ENCODE data around the gene MRPL42. TPM values are rescaled to one million over a fixed set of nuclear protein-coding genes. Genes with fewer than 3 reads are reported as not detected.
"Not testable (repeated sequence)": the region's sequence is repeated elsewhere in the genome, so short reads cannot be mapped to it uniquely, and the experiment has no call there.

MRPL42 gene
- total and polyA plus RNA-seq, 2 donors: 30.6 to 83.2 TPM

DNA sequence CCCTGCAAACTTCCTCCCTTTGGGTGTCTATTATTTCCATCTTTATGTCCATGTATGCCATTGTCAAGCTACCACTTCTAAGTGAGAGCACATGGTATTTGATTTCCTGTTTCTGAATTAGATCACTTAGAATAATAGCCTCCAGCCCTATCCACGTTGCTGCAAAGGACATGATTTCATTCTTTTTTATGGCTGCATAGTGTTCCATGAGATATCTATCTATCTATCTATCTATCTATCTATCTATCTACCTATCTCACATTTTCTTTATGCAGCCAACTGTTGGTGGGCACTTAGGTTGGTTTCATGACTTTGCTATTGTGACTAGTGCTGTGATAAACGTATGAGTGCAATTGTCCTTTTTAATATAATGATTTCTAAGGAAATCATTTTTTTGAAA lies 11.2 kb upstream of the MRPL42 start:
- no peak overlapping the region for H3K27ac ChIP-seq (ENCODE audit: low read depth)
- H3K4me1 ChIP-seq (ENCODE audit: insufficient read depth): no peaks in the 10 kb centered on the region
- DNase-seq (ENCODE audit: extremely low spot score): no peak
- WGBS: 79% methylated on average over 2 of the region's 2 CpGs
- no peak overlapping the region for H3K4me3 ChIP-seq (ENCODE audit: low read depth, low read length)
- H3K36me3 ChIP-seq (ENCODE audit: insufficient read depth): no peaks in the 10 kb centered on the region

DNA sequence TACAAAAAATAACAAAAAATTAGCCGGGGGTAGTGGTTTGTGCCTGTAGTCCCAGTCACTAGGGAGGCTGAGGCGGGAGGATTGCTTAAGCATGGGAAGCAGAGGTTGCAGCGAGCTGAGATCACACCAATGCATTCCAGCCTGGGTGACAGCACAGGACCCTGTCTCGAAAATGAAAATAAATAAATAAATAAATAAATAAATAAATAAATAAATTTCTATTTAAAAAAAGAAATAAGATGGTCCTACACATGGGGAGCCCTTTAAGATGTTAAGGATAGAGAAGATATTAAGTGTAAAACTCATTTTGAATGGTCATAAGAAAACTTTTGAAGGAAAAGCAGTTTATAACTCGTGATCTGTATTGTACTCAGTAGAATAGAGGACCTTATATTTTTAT lies 8.2 kb upstream of the MRPL42 start:
- Histone ChIP-seq H3K4me3 (ENCODE audit: low read depth, low read length) (no peak overlapping the region), H3K4me1 (ENCODE audit: insufficient read depth) (no peaks in the 10 kb centered on the region), H3K36me3 (ENCODE audit: insufficient read depth) (no peaks in the 10 kb centered on the region), H3K27ac (ENCODE audit: low read depth) (no peak overlapping the region)
- DNase-seq (ENCODE audit: extremely low spot score): no peak
- 91% methylated on average over 5 of the region's 5 CpGs for WGBS

DNA sequence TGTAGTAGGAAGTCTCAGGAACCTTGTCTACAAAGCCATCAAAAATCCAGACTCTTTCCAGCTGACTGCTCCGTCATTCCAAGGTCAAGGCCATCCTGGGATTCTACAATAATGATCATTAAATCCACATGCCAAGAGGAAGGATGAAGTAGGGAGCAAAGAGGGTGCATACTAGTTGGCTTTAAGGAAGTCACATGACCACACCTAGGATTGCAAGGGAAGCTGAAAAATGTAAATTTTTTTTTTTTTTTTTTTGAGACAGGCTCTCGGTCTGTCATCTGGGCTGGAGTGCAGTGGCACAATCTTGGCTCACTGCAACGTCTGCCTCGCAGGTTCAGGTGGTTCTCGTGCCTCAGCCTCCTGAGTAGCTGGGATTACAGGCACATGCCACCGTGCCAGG lies 7.3 kb upstream of the MRPL42 start:
- H3K27ac ChIP-seq (ENCODE audit: low read depth): no peak overlapping the region
- WGBS: 77% methylated on average over 6 of the region's 6 CpGs
- no peaks in the 10 kb centered on the region for H3K4me1 ChIP-seq (ENCODE audit: insufficient read depth)
- no peak for DNase-seq (ENCODE audit: extremely low spot score)
- H3K4me3 ChIP-seq (ENCODE audit: low read depth, low read length): no peak overlapping the region
- no peaks in the 10 kb centered on the region for H3K36me3 ChIP-seq (ENCODE audit: insufficient read depth)

DNA sequence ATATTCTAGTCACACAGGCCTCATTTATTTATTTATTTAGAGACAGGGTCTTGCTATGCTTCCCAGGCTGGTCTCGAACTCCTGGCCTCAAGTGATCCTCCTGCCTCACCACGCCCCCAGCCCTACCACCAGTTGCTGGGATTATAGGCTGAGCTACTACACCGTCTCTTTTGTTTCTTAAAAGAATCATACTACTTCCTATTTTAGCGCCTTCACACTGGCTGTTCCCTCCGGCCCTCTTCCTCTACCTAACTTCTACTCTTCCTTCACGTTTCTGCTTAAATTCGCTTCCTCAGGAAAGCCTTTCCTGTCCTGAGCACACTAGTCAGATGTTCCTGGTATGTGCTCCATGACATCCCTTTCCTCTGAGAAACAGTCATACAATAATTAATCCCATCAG lies 6.4 kb upstream of the MRPL42 start:
- WGBS: 74% methylated on average over 7 of the region's 7 CpGs
- no peaks in the 10 kb centered on the region for H3K36me3 ChIP-seq (ENCODE audit: insufficient read depth)
- H3K4me3 ChIP-seq (ENCODE audit: low read depth, low read length): no peak overlapping the region
- no peak for DNase-seq (ENCODE audit: extremely low spot score)
- H3K27ac ChIP-seq (ENCODE audit: low read depth): no peak overlapping the region
- no peaks in the 10 kb centered on the region for H3K4me1 ChIP-seq (ENCODE audit: insufficient read depth)

DNA sequence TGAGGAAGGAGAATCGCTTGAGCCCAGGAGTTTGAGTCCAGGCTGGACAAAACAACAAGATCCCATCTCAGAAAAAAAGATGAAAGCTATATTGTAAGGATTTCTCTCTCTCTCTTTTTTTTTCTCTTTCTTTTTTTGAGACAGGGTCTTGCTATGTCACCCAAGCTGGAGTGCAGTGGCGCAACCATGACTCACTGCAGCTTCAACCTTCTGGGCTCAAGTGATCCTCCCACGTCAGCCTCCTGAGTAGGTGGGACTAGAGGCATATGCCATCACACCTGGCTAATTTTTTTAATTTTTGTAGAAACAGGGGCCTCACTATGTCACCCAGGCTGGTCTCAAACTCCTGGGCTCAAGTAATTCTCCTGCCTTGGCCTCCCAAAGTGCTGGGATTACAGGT lies 5.8 kb upstream of the MRPL42 start:
- Histone ChIP-seq H3K4me1 (ENCODE audit: insufficient read depth) (no peaks in the 10 kb centered on the region), H3K4me3 (ENCODE audit: low read depth, low read length) (no peak overlapping the region), H3K36me3 (ENCODE audit: insufficient read depth) (no peaks in the 10 kb centered on the region), H3K27ac (ENCODE audit: low read depth) (no peak overlapping the region)
- 93% methylated on average over 3 of the region's 3 CpGs for WGBS
- DNase-seq (ENCODE audit: extremely low spot score): no peak

DNA sequence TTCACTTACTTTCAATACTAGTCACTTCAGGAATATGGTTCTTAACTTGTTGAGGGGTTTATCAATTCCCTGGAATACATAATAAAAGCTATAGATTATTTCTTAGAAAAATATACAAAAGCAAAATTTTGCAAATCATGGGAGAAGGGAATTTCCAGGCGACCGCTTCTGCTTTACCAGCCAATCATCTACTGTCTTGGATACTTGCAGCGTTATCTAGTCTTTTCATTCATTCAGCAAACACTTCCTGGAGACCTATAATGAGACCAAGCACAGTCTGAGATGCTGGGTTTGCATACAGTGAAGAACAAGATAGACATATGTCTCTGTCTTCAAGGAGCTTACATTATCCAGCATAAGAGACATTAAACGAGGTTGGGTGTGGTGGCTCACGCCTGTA lies 1.5 kb upstream of the MRPL42 start:
- no peaks in the 10 kb centered on the region for H3K4me1 ChIP-seq (ENCODE audit: insufficient read depth)
- no peak overlapping the region for H3K4me3 ChIP-seq (ENCODE audit: low read depth, low read length)
- H3K36me3 ChIP-seq (ENCODE audit: insufficient read depth): no peaks in the 10 kb centered on the region
- WGBS: 95% methylated on average over 5 of the region's 5 CpGs
- no peak overlapping the region for H3K27ac ChIP-seq (ENCODE audit: low read depth)
- DNase-seq (ENCODE audit: extremely low spot score): no peak

DNA sequence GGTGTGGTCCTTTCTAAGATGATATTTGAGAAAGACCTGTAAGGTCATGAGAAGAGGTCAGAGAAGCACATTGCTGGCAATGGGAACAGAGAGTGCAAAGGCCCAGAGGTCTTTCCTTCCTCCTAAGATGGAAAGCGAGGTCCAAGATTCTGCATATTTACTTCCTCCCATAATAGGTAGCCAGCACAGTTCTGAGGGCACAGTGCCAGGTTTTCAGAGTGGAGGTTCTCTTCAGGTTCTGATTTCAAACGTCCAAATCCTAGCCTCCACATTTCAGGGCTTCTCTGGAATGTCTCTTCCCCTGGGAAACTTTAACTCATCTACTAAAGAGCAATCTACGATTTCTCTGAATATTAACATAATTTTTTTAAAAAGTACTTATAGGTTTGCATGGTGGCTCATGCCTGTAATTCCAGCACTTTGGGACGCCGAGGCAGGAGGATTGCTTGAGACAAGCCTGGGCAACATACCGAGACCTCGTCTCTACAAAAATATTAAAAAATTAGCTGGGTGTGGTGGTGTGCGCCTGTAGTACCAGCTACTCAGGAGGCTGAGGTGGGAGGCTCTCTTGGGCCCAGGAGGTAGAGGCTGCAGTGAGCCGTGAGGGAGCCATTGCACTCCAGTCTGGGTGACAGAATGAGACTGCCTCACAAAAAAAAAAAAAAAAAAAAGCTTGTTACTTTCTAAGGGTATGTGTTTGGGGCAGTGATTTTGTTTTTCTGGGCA lies 526 bp upstream of the MRPL42 start:
- Histone ChIP-seq H3K36me3 (ENCODE audit: insufficient read depth) (no peaks in the 10 kb centered on the region), H3K27ac (ENCODE audit: low read depth) (no peak overlapping the region), H3K4me1 (ENCODE audit: insufficient read depth) (no peaks in the 10 kb centered on the region), H3K4me3 (ENCODE audit: low read depth, low read length) (no peak overlapping the region)
- WGBS: 93% methylated on average over 9 of the region's 9 CpGs
- no peak for DNase-seq (ENCODE audit: extremely low spot score)

DNA sequence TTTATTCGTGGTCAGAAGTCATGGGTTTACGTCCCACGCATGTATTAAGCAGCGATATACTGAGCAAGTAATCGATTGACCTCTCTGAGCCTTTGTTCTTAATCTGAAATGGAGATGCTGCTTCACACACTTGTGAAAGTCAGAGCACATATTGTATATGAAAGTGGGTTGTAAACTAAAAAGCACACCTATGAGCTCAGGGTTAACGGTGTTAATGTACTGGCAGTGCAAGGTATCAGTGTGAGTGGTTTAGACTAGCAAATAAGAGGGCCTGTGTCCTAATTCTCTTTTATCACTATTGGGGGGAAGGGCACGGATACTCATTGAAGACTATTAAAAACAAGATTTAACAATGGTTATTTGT lies 676 bp downstream of the MRPL42 start:
- H3K36me3 ChIP-seq (ENCODE audit: insufficient read depth): no peaks in the 10 kb centered on the region
- H3K4me3 ChIP-seq (ENCODE audit: low read depth, low read length): peak overlapping the region; percentile 58
- H3K27ac ChIP-seq (ENCODE audit: low read depth): no peak overlapping the region
- DNase-seq (ENCODE audit: extremely low spot score): no peak
- H3K4me1 ChIP-seq (ENCODE audit: insufficient read depth): no peaks in the 10 kb centered on the region
- 5% methylated on average over 7 of the region's 7 CpGs for WGBS

DNA sequence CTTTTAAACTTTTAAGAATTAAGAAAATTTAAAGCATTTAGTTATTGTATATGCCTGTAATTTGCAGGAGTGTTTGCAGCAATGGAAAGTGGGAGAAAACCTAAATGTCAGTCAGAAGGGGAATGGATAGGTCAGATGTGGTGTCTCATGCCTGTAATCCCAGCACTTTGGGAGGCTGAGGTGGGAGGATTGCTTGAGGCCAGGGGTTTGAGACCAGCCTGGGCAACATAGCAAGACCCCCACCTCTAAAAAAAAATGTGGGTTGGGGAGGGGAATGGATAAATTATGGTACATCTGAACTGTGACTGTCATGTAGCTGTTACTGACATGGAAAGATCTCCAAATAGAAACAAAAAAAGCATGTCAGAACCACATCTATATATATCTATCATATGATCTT lies 2.1 kb downstream of the MRPL42 start:
- Histone ChIP-seq H3K27ac (ENCODE audit: low read depth) (no peak overlapping the region), H3K4me1 (ENCODE audit: insufficient read depth) (no peaks in the 10 kb centered on the region), H3K4me3 (ENCODE audit: low read depth, low read length) (no peak overlapping the region), H3K36me3 (ENCODE audit: insufficient read depth) (no peaks in the 10 kb centered on the region)
- DNase-seq (ENCODE audit: extremely low spot score): no peak

DNA sequence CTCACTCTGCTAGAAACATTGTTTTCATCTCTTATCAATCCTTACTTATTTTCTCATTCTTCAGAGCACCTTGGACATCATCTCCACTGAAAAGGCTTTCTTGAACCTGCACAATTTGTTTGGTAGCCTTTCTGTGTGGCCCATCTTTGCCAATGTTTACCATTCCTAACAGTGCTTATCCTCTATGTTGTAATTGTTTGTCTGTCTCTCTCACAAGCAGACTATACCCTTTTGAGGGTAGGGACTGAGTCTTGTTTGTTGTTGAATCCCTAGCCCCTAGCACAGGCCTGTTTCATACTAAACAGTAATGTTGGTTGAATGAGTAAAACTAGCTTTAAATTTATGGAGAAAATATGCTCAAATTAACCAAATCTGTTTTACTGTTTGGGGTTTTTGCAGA lies 9.2 kb downstream of the MRPL42 start:
- H3K27ac ChIP-seq (ENCODE audit: low read depth): no peak overlapping the region
- H3K4me3 ChIP-seq (ENCODE audit: low read depth, low read length): no peak overlapping the region
- no peaks in the 10 kb centered on the region for H3K4me1 ChIP-seq (ENCODE audit: insufficient read depth)
- H3K36me3 ChIP-seq (ENCODE audit: insufficient read depth): peaks cover 2% of the 10 kb centered on the region
- no peak for DNase-seq (ENCODE audit: extremely low spot score)

DNA sequence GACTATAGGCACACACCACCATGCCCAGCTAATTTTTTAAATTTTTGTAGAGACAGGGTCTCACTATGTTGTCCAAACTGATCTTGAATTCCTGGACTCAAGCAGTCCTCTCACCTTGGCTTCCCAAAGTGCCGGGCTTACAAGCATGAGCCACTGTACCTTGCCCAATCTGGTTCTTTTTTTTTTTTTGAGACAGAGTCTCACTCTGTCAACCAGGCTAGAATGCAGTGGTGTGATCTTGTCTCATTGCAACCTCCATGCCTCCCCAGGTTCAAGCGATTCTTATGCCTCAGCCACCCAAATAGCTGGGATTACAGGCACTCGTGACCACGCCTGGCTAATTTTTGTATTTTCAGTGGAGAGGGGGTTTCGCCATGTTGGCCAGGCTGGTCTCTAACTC lies 15.4 kb downstream of the MRPL42 start:
- no peak for DNase-seq (ENCODE audit: extremely low spot score)
- H3K36me3 ChIP-seq (ENCODE audit: insufficient read depth): peaks cover 4% of the 10 kb centered on the region
- no peak overlapping the region for H3K4me3 ChIP-seq (ENCODE audit: low read depth, low read length)
- WGBS: 95% methylated on average over 5 of the region's 5 CpGs
- no peak overlapping the region for H3K27ac ChIP-seq (ENCODE audit: low read depth)
- no peaks in the 10 kb centered on the region for H3K4me1 ChIP-seq (ENCODE audit: insufficient read depth)

DNA sequence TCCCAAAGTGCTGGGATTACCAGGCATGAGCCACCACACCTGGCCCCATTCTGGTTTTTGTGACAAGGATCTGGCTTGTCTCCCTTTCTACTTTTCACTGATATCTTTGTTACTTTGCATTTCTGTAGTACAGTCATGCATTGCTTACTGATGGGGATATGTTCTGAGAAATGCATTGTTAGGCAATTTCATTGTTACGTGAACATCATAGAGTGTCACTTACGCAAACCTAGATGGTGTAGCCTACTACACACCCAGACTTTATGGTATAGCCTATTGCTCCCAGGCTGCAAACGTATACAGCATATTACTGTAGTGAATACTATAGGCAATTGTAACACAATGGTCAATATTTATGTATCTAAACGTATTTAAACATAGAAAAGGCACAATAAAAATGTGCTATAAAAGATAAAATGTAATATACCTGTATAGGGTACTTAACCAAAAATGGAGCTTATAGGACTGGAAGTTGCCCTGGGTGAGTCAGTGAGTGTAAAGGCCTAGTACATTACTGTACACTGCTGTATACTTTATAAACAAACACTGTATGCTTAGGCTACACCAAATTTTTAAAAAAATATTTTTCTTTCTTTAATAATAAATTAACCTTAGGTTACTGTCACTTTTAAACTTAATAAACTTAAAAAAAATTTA lies 16.0 kb downstream of the MRPL42 start:
- DNase-seq (ENCODE audit: extremely low spot score): no peak
- Histone ChIP-seq H3K4me1 (ENCODE audit: insufficient read depth) (no peaks in the 10 kb centered on the region), H3K36me3 (ENCODE audit: insufficient read depth) (peaks cover 4% of the 10 kb centered on the region), H3K27ac (ENCODE audit: low read depth) (no peak overlapping the region), H3K4me3 (ENCODE audit: low read depth, low read length) (no peak overlapping the region)
- 91% methylated on average over 4 of the region's 4 CpGs for WGBS

DNA sequence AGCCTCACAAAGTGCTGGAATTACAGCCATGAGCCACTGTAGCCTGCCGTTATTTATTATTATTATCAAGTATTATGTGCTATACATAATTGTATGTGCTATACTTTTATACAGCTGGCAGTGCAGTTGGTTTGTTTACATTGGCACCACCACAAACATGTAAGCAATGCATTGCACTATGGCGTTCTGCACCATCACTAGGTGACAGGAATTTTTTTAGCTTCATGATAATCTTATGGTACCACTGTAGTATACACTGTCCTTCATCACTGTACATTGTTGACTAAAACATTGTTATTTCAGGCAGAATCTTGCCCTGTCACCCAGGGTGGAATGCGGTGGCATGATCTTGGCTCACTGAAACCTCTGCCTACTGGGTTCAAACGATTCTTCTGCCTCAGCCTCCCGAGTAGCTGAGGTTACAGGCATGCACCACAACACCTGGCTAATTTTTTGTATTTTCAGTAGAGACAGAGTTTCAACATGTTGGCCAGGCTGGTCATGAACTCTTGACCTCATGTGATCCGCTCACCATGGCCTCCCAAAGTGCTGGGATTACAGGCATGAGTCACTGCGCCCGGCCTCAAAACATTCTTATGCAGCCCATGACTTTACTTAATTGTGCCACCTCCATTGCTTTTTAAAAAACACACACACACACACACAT lies 17.1 kb downstream of the MRPL42 start:
- no peak for DNase-seq (ENCODE audit: extremely low spot score)
- no peak overlapping the region for H3K27ac ChIP-seq (ENCODE audit: low read depth)
- 78% methylated on average over 8 of the region's 8 CpGs for WGBS
- no peaks in the 10 kb centered on the region for H3K4me1 ChIP-seq (ENCODE audit: insufficient read depth)
- H3K36me3 ChIP-seq (ENCODE audit: insufficient read depth): peaks cover 4% of the 10 kb centered on the region
- H3K4me3 ChIP-seq (ENCODE audit: low read depth, low read length): no peak overlapping the region

DNA sequence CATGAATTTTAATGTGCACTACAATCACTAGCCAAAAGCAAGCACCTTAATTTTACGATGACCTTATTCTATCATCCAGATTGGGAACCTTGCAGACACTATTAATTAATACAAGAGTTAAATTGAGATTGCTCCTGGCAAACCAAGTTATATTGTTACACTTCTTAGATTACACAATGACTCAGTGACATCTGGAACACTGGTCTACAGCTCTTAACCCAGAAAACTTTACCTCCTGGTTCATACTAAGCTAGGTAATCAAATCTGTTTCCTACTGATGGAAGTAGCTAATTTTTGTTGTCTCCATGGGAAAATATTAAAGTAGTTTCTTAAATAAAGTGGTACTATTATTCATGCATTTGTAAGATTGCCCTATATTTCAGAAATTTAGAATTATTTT lies 25.5 kb downstream of the MRPL42 start:
- H3K36me3 ChIP-seq (ENCODE audit: insufficient read depth); DNase-seq (ENCODE audit: extremely low spot score); H3K4me1 ChIP-seq (ENCODE audit: insufficient read depth); H3K4me3 ChIP-seq (ENCODE audit: low read depth, low read length); H3K27ac ChIP-seq (ENCODE audit: low read depth): not testable (repeated sequence)
- WGBS: no CpG with 5 or more reads among the region's 1 CpG
